Osteocyte (in vitro differentiated cells): ENCODE results near the gene EVC. TPM values are rescaled to one million over a fixed set of nuclear protein-coding genes. Genes with fewer than 3 reads are reported as not detected.
A peak's percentile ranks its signal among the peaks of the same experiment; 100 is the strongest.

Experiments
- DNase-seq: peaks from one replicate; pipeline ENCODE4 v3.0.0; 2021; ENCODE audit warnings: mixed read lengths; ENCODE audit not compliant: unreplicated experiment; ENCODE audit errors: extremely low spot score
- H3K27ac Mint-ChIP-seq: one replicate; pipeline ENCODE4 v1.8.0; 2021; ENCODE audit warnings: mild to moderate bottlenecking, mixed read lengths; ENCODE audit not compliant: unreplicated experiment
- H3K27me3 Mint-ChIP-seq: one replicate; pipeline ENCODE4 v1.8.0; 2021; ENCODE audit warnings: mixed read lengths; ENCODE audit not compliant: unreplicated experiment
- H3K36me3 Mint-ChIP-seq: one replicate; pipeline ENCODE4 v1.8.0; 2021; ENCODE audit warnings: mixed read lengths; ENCODE audit not compliant: unreplicated experiment
- H3K4me1 Mint-ChIP-seq: one replicate; pipeline ENCODE4 v1.8.0; 2021; ENCODE audit warnings: mixed read lengths; ENCODE audit not compliant: unreplicated experiment
- H3K4me3 Mint-ChIP-seq: one replicate; pipeline ENCODE4 v1.8.0; 2021; ENCODE audit warnings: mild to moderate bottlenecking, moderate library complexity, mixed read lengths; ENCODE audit not compliant: unreplicated experiment
- H3K9me3 Mint-ChIP-seq: one replicate; pipeline ENCODE4 v1.8.0; 2021; ENCODE audit warnings: mixed read lengths; ENCODE audit not compliant: unreplicated experiment
- total RNA-seq: library from RNA; stranded (reverse); gene quantifications from 2 replicates; pipeline ENCODE4 v1.2.1, GENCODE V29; 2021
- TF ChIP-seq, protein P1 (sequence below): fragments of 200-600 bp; sonication (generic); IDR thresholded peaks from 2 replicates; pipeline ENCODE4 v1.5.0; 2021; ENCODE audit warnings: antibody characterized with exemption, mild to moderate bottlenecking, moderate library complexity

EVC gene
- total RNA-seq, 1 donor from 2014 or later: 41.6 TPM

DNA sequence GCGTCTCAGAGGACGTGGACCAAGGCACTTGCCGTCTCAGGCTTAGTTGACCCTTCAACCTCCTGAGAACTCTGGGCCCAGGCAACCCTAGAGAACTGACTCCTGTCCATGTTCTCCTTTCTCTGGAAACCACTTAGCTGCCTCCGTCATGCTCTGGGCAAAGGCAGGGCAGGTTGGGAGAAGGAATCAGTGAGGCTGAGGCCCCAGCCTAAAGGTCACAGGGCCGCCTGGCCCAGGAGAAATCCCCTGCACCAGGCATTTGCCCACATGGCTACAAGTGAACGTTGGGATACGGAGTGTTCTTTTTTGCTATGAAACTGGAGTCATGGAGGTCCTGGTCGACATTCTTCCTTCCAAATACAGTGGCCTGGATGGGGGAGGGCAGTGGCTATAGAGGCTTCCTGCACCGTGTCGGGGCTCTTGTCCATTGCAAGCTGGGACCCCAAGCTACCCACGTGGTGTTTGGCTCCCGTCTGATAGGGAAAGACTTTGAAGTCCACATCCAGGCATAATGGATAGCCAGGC lies 105.9 kb downstream of the EVC start:
- H3K27me3 Mint-ChIP-seq: no peaks in the 10 kb centered on the region
- H3K4me3 Mint-ChIP-seq: no peak overlapping the region
- no peaks in the 10 kb centered on the region for H3K9me3 Mint-ChIP-seq
- H3K27ac Mint-ChIP-seq: no peak overlapping the region
- H3K36me3 Mint-ChIP-seq: peaks cover 26% of the 10 kb centered on the region
- TF ChIP-seq, protein P1, sequence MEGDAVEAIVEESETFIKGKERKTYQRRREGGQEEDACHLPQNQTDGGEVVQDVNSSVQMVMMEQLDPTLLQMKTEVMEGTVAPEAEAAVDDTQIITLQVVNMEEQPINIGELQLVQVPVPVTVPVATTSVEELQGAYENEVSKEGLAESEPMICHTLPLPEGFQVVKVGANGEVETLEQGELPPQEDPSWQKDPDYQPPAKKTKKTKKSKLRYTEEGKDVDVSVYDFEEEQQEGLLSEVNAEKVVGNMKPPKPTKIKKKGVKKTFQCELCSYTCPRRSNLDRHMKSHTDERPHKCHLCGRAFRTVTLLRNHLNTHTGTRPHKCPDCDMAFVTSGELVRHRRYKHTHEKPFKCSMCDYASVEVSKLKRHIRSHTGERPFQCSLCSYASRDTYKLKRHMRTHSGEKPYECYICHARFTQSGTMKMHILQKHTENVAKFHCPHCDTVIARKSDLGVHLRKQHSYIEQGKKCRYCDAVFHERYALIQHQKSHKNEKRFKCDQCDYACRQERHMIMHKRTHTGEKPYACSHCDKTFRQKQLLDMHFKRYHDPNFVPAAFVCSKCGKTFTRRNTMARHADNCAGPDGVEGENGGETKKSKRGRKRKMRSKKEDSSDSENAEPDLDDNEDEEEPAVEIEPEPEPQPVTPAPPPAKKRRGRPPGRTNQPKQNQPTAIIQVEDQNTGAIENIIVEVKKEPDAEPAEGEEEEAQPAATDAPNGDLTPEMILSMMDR: no peak
- no peak for DNase-seq
- no peaks in the 10 kb centered on the region for H3K4me1 Mint-ChIP-seq

DNA sequence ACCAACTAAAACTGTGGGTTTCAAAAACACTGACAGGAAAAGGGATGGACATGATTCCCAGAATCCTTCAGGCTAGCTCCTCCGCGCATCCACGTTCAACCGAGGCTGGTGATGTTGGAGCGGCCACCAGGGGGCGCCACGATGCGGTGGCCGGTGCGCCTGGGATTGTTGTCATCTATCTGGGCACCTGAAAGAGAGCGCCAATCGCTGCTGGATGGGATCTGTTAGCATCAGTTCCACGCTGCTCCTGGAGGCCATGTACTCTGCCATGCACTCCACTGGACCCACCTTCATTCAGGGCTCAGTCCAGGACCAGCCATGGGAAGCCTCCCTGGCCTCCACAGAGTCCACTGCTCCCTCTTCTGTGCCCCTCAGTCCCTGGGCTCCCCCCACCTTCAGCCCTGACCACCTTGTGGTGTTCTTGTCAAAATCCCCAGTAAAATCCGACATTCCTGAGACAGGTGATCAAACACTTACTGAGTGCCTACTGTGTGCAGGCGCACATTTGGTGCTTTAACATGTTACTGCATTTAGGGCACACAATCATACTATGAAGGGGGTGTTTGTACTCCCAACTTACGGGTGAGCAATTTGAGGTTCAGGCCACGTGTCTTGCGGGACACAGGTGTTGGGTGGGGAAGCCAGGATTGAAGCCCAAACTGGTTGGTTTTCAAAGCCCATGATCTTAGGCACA lies 110.8 kb downstream of the EVC start:
- no peaks in the 10 kb centered on the region for H3K9me3 Mint-ChIP-seq
- H3K27me3 Mint-ChIP-seq: no peaks in the 10 kb centered on the region
- H3K36me3 Mint-ChIP-seq: peaks cover 32% of the 10 kb centered on the region
- DNase-seq: no peak
- no peak overlapping the region for H3K27ac Mint-ChIP-seq
- H3K4me1 Mint-ChIP-seq: no peaks in the 10 kb centered on the region
- no peak overlapping the region for H3K4me3 Mint-ChIP-seq
- TF ChIP-seq, protein P1: peak; percentile 63

DNA sequence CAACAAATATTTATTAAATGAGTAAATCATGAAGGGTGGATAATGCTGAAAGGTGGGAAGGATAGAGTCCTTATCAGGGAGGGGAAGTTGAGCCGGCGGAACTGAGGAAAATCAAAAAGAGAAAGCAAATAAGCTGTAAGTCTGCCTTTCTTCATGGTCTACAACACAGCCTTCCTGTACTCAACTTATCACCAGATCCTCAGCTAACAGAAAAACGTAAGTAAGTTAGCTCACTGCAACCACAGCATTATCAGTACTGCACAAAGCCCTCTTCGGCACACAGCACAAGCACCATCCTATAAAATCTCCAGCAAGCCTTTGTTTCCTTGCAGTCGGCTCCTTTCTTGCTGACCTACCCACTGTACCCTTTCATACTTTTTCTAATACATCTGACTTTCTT lies 111.6 kb downstream of the EVC start:
- Mint-ChIP-seq H3K27me3 (no peaks in the 10 kb centered on the region), H3K4me3 (no peak overlapping the region), H3K36me3 (peaks cover 35% of the 10 kb centered on the region), H3K9me3 (no peaks in the 10 kb centered on the region), H3K27ac (no peak overlapping the region), H3K4me1 (no peaks in the 10 kb centered on the region)
- TF ChIP-seq, protein P1: no peak
- DNase-seq: no peak

DNA sequence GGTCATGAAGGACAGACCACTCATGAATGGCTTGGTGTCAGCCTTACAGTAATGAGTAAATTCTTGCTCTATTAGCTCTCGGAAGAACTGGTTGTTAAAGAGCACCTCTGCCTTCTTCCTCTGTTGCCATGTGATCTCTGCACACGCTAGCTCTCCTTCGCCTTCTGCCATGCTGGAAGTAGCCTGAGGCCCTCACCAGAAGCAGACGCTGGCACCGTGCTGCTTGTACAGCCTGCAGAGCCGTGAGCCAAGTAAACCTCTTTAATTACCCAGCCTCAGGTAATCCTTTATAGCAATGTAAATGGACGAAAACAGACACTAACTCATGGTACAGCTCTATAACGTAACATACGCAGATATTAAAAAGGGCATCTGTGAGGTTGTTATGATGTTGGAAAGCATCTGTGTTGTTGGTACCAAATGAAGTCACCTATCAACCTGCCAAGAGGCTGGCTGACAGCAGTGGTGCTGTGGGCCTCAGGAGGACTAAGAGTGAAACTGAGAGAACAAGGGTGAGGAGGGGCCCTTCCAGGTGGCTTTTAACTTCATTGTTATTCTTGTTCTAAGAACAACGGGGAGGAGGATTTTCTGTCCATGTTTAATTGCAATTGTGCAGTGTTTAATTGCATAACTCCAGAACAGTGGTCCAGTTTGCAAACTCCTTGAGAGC lies 112.7 kb downstream of the EVC start:
- no peak overlapping the region for H3K4me3 Mint-ChIP-seq
- H3K36me3 Mint-ChIP-seq: peaks cover 28% of the 10 kb centered on the region
- no peaks in the 10 kb centered on the region for H3K27me3 Mint-ChIP-seq
- no peak overlapping the region for H3K27ac Mint-ChIP-seq
- H3K9me3 Mint-ChIP-seq: no peaks in the 10 kb centered on the region
- no peaks in the 10 kb centered on the region for H3K4me1 Mint-ChIP-seq
- TF ChIP-seq, protein P1: no peak
- no peak for DNase-seq

DNA sequence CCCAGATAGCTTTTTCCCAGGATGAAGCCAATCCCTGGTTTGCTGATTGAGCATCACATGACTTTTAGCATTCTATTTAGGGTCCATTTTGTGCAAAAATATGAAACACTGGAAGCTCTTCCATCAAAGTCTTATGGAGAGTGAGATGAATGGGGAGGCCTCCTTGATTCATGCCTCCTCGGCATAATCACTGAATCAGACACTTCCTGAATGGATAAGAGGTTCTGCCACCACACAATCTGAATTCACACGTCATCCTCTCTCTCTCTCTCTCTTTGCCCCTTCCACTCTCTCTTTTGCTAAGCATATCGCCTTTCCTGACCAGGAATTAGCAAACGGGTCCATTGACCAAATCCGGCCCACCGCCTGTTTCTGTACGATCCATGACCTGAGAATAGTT lies 113.2 kb downstream of the EVC start:
- no peaks in the 10 kb centered on the region for H3K9me3 Mint-ChIP-seq
- no peaks in the 10 kb centered on the region for H3K4me1 Mint-ChIP-seq
- no peak overlapping the region for H3K4me3 Mint-ChIP-seq
- no peak overlapping the region for H3K27ac Mint-ChIP-seq
- no peak for DNase-seq
- TF ChIP-seq, protein P1: no peak
- H3K27me3 Mint-ChIP-seq: no peaks in the 10 kb centered on the region
- peaks cover 28% of the 10 kb centered on the region for H3K36me3 Mint-ChIP-seq
